ENCODE measurements around the gene MAFG. TPM values are rescaled to one million over a fixed set of nuclear protein-coding genes. Genes with fewer than 3 reads are reported as not detected.

The MAFG gene
- total RNA-seq, 1 donor = 19.1 TPM

GRCh38 chr17:81942167-81942553 is 14.6 kb upstream of the MAFG start:
- no peak for DNase-seq (ENCODE audit: low read depth)
- TF ChIP-seq CTCF (IDR thresholded peaks at IDR 0.05; ENCODE audit: insufficient read depth, low read length) = no peak

GRCh38 chr17:81941484-81942166 is 14.1 kb upstream of the MAFG start:
- no peak overlapping the region for H3K4me3 ChIP-seq (ENCODE audit: low read depth, low read length)
- DNase-seq (ENCODE audit: low read depth) = no peak
- no peak for TF ChIP-seq CTCF (IDR thresholded peaks at IDR 0.05; ENCODE audit: insufficient read depth, low read length)

More at GRCh38 chr17:81942167-81942553, 14.6 kb upstream of the MAFG start:
- no peak overlapping the region for H3K4me3 ChIP-seq (ENCODE audit: low read depth, low read length)

GRCh38 chr17:81940538-81941483 is 13.3 kb upstream of the MAFG start:
- TF ChIP-seq CTCF (IDR thresholded peaks at IDR 0.05; ENCODE audit: insufficient read depth, low read length) = no peak
- no peak overlapping the region for H3K4me3 ChIP-seq (ENCODE audit: low read depth, low read length)
- no peak for DNase-seq (ENCODE audit: low read depth)

- TF ChIP-seq CTCF (IDR thresholded peaks at IDR 0.05; ENCODE audit: insufficient read depth, low read length) = no peak
- H3K4me3 ChIP-seq (ENCODE audit: low read depth, low read length) = no peak overlapping the region
- peak; percentile 87 for DNase-seq (ENCODE audit: low read depth)
Measured at GRCh38 chr17:81939881-81940385, 12.4 kb upstream of the MAFG start.

- no peak for TF ChIP-seq CTCF (IDR thresholded peaks at IDR 0.05; ENCODE audit: insufficient read depth, low read length)
- H3K4me3 ChIP-seq (ENCODE audit: low read depth, low read length) = no peak overlapping the region
- DNase-seq (ENCODE audit: low read depth) = no peak
Measured at GRCh38 chr17:81939218-81939617, 11.7 kb upstream of the MAFG start.

- peak overlapping the region; percentile 56 for H3K4me3 ChIP-seq (ENCODE audit: low read depth, low read length)
- DNase-seq (ENCODE audit: low read depth) = no peak
- TF ChIP-seq CTCF (IDR thresholded peaks at IDR 0.05; ENCODE audit: insufficient read depth, low read length) = no peak
Measured at GRCh38 chr17:81935709-81936084, 8.2 kb upstream of the MAFG start.

Measured in fibroblast of the aortic adventitia (primary cell).